Measurements from ENCODE around the gene TMCO4.
"Not testable (repeated sequence)": the region's sequence is repeated elsewhere in the genome, so short reads cannot be mapped to it uniquely, and the experiment has no call there.

The TMCO4 gene

GRCh38 chr1:19812875-19813642 is 13.3 kb upstream of the TMCO4 start:
- DNase-seq = no peak

- no peak for DNase-seq
Measured at GRCh38 chr1:19811206-19811851, 11.6 kb upstream of the TMCO4 start.

DNA sequence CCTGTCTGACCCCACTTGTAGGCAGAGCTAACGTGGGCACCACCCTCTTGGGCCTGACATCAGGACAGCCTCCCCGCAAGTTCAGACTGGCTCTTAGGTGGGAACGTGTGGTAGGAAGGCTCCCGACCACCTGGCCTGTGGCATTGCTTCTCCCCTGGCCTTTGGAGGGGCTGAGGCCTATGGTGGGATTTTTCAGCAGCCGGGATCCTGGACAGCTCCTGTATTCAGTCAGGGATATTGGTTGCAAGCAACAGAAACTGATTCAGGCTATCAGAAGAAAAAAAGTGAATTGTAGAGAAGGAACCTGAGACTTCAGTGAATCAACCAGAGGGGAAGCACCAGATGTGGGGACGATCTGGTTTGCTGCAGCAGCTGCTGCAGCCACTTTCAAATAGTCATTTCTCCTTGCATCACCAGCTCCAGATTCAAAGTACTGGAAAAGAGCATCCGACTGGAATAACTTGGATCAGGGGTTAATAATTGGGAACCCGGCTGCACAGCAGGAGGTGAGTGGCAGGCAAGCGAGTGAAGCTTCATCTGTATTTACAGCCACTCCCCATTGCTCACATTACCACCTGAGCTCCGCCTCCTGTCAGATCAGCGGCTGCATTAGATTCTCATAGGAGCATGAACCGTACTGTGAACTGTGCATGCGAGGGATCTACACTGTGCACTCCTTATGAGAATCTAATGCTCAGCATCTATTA is 9.5 kb upstream of the TMCO4 start:
- peak; percentile 99 for DNase-seq

GRCh38 chr1:19808351-19808750 is 8.6 kb upstream of the TMCO4 start:
- DNase-seq = no peak

DNA sequence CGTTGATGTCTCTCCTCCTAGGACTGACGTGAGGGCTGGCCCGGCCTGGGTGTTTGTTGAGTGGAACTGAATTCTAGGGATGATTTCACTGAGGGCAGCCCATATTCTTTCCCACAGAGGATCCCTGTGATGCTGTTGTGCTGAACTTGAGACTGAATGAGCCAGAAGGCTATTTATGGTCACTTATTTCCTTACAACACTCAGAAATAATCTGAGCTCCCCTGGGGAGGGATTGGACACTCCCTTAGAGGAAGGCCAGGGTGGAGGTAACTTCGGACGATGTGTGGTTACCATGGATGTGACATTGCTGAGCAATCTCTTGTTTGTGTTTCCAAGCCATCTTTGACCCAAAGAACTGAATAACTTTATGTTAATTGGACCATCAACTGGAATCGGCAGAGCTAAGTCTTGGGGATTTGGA is 5.1 kb upstream of the TMCO4 start:
- DNase-seq = no peak

DNA sequence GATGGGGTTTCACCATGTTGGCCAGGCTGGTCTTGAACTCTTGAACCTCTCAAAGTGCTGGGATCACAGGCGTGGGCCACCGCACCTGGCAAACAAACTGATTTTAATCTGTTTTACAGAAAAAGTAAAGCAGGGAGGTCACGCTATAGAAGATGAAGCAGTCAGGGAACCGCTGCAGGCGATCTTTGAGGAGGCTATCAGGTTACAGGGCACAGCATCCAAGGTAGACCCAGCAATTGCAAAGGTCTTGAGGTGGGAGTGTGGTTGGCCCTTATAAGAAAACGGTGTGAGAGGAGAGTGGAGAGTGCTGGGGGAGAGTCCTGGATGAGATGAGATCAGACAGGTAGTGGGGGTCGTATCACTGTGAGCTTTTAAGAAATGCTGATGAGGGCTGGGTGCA is 2.6 kb upstream of the TMCO4 start:
- no peak for DNase-seq

DNA sequence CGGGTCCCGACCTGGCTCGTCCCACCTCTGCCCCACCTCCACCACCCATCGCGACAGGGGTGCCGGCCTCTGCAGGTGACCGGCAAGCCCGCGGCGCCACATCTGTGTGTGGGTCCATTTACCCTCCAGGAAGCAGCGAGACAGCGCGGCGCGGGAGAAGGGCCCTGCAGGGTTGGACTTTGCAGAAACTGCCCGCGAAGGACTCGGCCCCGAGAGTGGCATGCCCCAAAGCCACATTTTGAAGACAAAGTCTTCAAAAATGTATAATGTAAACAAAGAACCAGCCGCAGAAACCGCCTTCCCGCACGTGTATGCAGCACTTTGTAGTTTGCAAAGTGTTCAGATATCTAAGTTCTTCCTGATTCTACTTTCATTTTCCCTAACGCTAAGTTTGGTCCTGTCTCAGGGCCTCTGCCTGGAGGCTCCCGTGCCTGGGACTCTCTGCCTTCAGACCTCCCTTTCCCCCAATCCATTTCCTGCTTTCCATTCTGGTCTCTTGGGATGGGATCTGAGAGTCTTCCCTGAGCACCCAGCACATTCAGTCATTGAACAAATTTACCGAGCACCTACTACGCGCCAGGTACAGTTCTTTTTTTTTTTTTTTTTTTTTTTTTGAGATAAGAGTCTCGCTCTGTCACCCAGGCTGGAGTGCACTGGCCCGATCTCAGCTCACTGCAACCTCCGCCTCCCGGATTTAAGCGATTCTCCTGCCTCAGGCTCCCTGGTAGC is 524 bp upstream of the TMCO4 start:
- peak; percentile 44 for DNase-seq

DNA sequence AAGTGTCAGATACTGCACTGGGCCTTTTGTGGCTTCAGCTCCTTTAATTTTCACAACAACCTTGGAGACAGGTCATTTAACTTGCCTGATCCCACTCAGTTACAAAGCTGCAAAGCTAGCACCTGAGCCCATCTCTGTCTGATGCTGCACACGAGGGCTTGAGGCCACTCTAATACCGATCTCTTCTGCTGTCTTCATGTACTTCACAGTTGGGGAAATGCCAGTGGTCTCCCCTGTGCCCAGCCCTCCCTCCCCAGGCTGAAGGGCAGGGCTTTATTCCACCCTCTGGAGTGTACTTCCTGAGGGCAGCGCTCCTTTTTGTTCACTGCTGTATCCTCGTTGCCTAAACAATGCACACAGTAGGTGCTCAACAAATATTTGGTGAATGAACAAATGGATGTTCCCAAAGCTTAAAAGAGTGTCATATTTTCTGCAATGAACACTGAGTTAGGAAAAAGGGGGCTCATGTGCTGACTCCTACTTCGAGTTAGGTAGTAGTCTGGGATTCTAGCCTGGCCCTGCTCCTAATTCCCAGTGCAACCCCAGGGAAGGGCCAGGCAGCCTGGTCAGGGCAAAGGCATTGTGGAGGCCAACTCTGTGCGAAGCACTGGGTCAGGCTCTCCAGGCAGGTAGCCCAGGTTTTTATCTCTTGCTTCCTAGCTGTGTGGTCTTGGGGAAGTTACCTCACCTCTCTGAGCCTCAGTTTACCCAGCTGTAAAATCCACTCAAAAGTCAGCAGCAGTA is 1.1 kb downstream of the TMCO4 start:
- peak; percentile 31 for DNase-seq

DNA sequence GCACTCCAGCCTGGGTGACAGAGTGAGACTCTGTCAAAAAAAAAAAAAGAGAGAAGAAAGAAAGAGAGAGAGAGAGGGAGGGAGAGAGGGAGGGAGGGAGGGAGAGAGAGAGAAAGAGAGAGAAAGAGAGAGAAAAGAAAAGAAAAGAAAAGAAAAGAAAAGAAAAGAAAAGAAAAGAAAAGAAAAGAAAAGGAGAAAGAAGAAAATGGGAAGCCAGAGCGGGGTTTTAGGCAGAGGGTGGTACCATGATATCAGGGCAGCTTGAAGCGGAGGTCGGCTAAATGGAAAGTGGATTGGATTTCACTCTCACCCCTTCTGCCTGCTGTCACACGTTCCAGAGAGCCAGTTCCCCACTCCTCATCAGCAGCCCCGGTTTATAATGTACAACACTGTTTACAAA is 1.9 kb downstream of the TMCO4 start:
- peak; percentile 78 for DNase-seq

- no peak for DNase-seq
Measured at GRCh38 chr1:19794583-19794982, 5.1 kb downstream of the TMCO4 start.

- DNase-seq = no peak
Measured at GRCh38 chr1:19793360-19794046, 6.2 kb downstream of the TMCO4 start.

DNA sequence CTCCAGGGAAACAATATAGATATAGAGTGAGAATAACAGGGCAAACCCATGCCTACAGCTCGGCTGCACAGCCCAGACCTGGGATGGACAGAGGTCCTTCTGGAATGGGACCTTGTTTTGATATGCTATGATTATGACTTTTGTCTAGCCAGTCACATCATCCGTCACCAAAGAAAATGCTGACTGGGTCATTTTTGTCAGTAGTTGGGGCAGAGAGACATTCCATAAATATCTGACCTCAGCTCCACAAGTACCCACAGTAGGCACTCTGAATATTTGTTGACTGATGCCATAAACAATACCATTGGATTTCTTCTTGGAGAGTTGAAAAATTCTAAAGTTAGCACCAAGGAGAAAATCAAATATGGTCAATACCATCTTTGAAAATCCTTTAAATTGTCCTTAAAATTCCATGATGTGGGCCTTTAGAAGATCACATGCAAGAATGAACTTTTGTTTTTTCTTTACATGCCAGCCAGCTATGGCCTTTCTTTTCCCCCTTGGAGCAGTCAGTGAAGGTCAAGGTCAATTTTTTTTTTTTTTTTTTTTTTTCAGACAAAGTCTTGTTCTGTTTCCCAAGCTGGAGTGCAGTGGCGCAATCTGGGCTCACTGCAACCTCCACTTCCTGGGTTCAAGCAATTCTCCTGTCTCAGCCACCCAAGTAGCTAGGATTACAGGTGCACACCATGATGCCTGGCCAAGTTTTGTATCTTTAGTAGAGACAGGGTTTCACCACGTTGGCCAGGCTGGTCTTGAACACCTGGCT is 7.3 kb downstream of the TMCO4 start:
- no peak for DNase-seq

DNA sequence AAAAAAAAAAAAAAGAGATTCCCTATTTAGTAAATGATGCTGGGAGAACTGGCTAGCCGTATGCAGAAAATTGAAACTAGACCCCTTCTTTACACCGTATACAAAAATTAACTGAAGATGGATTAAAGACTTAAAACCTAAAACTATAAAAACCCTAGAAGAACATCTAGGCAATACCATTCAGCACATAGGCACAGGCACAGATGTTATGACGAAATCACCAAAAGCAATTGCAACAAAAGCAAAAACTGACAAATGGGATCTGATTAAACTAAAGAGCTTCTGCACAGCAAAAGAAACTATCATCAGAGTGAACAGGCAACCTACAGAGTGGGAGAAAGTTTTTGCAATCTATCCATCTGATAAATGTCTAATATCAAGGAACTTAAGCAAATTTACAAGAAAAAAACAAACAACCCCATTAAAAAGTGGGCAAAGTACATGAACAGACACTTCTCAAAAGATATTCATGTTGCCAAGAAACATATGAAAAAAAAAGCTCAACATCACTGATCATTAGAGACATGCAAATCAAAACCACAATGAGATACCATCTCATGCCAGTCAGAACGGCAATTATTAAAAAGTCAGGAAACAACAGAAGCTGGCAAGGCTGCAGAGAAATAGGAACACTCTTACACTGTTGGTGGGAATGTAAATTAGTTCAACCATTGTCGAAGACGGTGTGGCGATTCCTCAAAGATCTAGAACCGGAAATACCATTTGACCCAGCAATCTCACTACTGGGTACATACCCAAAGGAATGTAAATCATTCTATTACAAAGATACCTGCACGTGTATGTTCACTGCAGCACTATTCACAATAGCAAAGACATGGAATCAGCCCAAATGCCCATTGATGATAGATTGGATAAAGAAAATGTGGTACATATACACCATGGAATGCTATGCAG is 9.4 kb downstream of the TMCO4 start:
- not testable (repeated sequence) for DNase-seq

DNA sequence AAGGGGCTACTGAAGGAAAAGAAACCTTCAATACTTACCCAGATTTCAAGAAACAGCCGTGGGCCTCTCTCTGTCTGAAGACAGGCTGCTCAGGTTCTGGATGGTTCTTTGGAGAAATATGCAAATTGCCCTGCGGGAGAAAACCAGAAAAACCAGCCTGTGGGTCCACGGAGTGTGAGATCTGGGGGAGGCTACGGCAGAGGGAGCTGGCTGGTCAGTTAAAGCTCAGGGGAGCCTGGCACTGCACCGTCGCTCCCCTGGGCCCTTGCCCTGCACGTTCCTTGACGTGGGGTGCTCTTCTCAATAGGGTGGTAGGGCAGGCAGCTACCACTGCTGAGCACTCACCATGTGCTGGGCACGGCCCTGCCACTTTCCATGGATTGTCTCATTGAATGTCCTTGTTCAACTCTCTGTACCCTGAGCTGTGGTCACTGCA is 12.7 kb downstream of the TMCO4 start:
- no peak for DNase-seq

GRCh38 chr1:19785660-19786059 is 14.1 kb downstream of the TMCO4 start:
- DNase-seq = no peak

GRCh38 chr1:19780267-19780877 is 19.3 kb downstream of the TMCO4 start:
- DNase-seq = no peak

DNA sequence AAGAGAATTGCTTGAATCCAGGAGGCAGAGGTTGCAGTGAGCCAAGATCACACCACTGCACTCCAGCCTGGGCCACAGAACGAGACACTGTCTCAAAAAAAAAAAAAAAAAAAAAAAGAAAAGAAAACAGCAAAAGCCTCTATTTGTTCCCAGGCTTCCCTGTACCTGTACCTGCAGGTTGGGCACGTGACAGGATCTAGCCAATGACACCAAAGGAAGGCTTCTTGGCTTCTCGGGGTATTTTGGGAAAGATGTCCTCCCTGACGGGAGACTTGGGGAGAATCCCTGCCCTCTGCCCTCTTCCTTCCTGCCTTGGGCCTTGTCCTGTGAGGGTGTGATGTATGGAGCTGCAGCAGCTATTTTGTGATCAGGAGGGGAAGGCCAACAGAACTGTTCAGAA is 22.8 kb downstream of the TMCO4 start:
- no peak for DNase-seq

DNA sequence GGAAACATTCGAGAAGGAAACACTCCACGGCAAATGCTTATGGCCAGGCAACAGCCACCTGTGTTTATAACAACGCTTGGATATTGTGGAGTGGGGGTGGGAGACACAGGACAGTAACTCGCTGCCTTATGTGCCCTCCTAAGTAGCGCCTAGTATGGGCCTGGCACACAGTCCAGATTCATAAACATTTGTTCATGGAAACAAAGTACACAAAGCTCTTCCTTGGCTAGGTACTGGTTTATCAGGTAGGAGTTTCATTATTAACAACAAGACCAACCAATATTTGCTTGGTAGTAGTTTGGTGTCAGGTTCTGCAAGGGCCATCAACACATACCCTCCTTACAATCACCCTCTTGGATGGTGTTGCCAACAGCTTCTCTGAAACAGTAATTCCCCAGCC is 23.4 kb downstream of the TMCO4 start:
- DNase-seq = no peak

- DNase-seq = no peak
Measured at GRCh38 chr1:19775831-19776230, 23.9 kb downstream of the TMCO4 start.

- no peak for DNase-seq
Measured at GRCh38 chr1:19775317-19775716, 24.4 kb downstream of the TMCO4 start.
